GM19324 (cell line): ENCODE data around the gene NKD1.
"Not testable (repeated sequence)": the region's sequence is repeated elsewhere in the genome, so short reads cannot be mapped to it uniquely, and the experiment has no call there.

Experiments used
- ATAC-seq: cut with Tn5 transposase; IDR thresholded peaks from one replicate; pipeline ENCODE4 v1.9.1; 2021; ENCODE audit warnings: mild to moderate bottlenecking, moderate library complexity; ENCODE audit not compliant: unreplicated experiment, low FRiP score

The NKD1 gene

GRCh38 chr16:50574745-50575136 is 26.5 kb downstream of the NKD1 start:
- ATAC-seq, result no peak

- no peak for ATAC-seq
These were observed 27.5 kb downstream of the NKD1 start for GRCh38 chr16:50575743-50576142.

DNA sequence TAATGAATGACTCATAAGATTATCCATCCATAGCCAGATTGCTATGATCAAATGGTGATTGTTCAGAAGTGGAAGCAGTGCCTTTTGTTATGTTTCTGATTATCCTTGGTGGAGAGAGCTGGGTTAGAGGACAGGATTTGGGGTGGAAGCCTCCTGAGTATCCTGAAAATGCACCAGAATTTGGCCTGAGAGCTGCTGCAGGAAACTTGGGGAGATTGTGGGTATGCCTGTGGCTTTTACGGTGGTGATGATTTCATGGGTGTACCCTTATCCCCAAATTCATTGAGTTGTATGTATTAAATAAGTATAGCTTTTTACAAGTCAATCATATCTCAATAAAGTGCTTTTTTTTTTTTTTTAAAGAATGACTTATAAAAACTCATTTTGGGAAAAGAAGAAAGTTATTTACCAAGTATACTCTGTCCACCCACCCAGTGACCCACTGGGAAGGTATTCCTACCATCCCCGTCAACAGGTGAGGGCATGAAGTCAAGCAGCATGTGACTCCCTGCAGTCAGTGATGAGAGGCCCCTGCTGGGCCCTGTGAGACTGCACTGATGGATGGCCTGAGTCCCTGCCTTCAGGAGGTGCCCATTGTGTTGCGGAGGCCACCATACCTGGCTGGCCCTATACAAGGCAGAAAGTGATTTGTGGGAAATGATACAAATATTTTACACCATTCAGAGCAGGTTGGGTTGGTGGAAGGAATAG is 28.4 kb downstream of the NKD1 start:
- no peak for ATAC-seq

DNA sequence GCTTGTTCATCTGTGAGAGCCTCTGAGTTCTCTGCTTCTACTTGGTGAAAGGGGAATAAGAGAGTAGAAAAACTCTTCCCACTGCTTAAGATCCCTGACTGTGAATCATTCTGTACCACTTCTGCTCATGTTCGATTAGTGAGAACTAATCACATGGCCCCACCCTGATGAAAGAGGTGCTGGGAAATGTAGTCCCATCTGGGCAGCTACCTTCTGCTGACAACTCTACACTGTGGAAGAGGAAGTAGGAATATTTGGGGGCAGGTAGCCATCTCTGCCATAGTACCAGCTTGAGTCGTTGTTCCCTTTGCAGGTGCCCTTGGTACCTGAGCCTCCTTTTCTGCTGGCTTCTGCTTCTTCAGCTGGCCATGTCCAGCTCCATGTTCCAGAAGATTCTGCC is 29.9 kb downstream of the NKD1 start:
- ATAC-seq, result no peak

DNA sequence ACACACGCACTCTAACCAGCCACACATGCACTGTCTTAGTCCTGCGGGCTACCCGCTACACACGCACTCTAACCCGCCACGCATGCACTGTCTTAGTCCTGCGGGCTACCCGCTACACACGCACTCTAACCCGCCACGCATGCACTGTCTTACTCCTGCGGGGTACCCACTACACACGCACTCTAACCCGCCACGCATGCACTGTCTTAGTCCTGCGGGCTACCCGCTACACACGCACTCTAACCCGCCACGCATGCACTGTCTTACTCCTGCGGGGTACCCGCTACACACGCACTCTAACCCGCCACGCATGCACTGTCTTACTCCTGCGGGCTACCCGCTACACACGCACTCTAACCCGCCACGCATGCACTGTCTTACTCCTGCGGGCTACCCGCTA is 31.2 kb downstream of the NKD1 start:
- ATAC-seq, result not testable (repeated sequence)

DNA sequence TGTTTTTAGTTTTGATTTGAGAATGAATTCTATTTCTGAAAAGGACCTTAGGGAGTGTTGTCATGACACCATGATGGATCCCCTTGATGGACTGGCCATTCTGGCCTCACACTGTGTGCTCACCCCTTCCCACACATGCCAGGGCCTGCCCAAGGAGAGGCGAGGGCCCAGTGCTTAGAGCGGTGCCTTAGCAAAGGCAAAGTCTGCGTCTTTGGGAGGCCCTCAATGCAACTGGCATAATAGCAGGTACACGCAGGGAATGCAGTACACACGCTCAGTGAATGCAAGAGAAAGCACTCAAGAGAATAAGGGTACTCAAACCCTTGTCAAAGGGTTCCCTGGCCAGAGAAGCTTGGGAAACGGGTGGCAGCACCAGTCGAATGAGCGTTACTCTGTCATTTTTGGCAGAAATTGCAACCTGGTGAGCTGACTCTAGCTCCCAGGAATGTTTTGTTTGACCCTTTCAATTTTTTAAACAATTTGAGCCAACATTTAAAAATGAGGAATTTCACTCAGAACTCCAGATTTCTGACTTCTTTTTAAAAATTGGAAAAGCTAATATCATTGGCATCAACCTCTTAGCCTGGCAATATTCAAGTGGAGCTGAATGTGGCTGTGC is 32.1 kb downstream of the NKD1 start:
- ATAC-seq, result no peak

DNA sequence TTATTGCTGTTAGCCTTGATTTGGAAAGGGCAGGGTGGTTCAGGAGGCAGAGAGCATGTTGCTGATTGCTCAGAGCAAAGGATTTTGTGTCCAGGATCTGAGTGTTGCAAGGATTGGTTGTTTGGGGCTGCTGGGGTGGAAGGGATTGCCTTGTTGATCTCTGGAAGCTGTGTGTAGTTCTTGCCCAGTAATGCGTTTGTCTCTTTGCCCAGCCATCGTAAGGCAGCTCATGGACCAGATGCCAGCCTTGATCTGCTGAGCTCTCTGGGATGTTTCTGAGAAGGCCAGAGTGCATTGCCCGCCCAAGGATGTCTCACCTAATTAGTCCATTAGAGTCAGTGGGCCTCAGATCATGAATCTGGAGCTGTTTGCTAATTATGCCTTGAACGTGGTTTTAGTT is 33.6 kb downstream of the NKD1 start:
- no peak for ATAC-seq

- no peak for ATAC-seq
These were observed 35.0 kb downstream of the NKD1 start for GRCh38 chr16:50583211-50583610.

DNA sequence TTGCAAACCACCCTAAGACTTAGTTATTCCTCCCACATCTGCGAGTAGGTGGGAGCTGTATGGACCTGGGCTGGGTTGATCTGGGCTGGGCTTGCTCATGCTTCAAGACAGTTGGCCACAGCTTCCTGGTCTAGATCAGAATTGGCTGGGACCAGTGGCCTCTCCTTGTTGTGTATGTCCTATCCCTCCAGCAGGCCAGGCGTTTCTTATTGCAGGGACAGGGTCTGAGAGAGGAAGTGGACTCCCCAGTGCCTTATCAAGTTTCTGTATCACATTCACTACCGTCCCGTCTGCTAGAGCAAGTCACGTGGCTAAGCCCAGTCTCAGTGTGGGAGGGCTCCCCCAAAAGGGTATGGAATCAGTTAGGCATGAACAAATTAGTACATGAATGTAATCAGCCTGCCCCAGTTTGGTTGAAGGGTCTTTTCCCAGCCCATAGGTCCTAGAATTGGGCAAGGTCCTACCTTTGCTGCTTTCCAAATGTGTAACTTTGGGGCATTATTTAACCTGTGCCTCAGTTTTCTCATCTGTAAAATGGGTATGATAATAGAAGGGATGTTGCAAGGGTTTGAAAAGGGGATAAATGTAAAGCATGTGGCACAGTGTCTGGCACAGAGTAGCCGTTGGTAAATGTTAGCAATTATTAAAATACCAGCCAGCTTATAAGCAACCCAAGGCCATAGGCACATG is 36.0 kb downstream of the NKD1 start:
- no peak for ATAC-seq

DNA sequence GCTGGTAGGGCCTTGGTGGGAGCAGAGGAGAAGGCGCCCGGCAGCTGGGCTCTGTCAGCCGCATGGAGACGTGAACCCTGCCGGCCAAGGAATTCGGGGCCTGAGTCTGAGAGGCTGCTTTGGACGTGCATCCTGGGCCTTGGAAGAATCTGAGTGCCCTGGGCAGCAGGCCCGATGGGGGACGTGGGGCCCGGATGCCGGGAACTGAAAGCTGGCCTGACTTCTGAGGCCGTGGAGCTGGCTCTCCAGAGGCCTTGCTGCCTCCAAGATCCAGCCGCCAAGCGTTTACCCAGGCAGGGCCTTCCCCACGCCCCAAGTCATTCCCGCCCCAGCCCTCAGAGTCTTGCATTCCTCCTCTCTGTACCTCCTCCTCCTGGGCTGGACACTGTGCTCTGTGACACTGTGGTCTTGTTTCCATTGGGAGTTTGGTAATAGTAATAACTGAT is 37.2 kb downstream of the NKD1 start:
- ATAC-seq, result no peak

- ATAC-seq, result no peak
These were observed 39.3 kb downstream of the NKD1 start for GRCh38 chr16:50587543-50587942.

GRCh38 chr16:50588276-50588675 is 40.1 kb downstream of the NKD1 start:
- ATAC-seq, result no peak

GRCh38 chr16:50591209-50591608 is 43.0 kb downstream of the NKD1 start:
- ATAC-seq, result no peak

DNA sequence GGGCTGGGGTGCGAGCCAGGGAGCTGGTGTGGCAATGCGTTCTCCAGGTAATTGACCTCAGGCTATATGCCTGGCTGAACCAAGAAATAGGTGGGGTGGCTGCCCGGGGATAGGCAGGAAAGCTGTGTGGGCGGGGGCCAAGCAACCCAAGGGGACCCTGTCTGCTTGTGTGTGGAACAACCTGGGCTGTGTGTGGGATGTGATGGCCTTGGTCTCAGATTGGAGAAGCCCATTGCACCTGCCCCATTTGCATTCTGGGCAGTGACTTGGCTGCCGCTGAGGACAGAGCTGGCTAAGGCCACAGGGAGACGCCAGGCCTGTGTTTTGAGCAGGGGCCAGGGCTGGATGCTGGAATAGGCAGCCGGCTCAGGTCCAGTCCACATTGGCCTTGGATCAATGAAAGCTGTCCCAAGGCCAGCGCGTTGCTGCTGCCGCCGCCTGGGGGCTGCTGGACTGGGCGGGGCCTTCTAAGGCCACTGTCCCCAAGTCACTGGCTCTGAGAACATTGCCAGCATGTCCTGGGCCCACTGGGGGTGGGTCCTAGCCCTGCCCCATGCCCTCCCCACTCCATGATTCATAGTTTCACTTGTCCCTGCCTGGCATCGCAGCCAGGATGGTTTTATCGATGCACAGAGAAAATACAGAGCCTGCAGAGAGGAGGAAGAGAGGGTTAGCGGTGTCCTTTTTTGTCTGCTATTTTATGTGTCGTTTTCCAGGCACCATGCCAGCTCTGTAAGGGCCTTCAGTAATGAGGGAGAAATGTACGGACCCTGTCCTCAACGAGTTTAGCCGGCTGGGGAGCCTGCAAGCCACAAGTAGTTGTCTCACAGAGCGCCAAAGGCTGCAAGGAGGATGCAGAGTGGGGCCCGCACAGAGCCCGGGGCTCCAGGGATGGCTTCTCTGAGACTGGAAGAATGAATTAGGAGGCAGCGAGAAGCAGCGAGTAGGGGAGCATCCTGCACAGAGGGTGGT is 43.9 kb downstream of the NKD1 start:
- ATAC-seq, result no peak

DNA sequence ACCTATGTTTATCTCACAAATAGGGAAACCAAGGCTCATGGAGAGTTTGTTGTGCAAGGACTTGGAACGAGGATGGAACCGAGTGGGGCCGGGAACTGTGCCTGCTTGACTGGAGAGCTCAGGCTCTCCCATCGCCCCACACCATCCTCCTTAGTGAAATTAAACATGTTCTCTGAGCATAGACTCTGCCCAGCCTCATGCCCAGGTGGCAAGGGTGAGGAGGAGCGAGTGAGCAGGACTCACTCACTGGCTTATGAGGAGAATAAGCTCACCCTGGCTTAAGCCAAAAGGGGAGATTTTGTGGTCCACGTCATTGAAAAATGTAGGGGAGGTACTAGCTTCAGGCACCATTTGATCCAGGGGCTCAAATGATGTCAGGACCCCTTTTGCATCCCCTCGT is 44.8 kb downstream of the NKD1 start:
- ATAC-seq, result no peak

- no peak for ATAC-seq
These were observed 45.4 kb downstream of the NKD1 start for GRCh38 chr16:50593410-50594150.

GRCh38 chr16:50594308-50595260 is 46.4 kb downstream of the NKD1 start:
- ATAC-seq, result no peak

DNA sequence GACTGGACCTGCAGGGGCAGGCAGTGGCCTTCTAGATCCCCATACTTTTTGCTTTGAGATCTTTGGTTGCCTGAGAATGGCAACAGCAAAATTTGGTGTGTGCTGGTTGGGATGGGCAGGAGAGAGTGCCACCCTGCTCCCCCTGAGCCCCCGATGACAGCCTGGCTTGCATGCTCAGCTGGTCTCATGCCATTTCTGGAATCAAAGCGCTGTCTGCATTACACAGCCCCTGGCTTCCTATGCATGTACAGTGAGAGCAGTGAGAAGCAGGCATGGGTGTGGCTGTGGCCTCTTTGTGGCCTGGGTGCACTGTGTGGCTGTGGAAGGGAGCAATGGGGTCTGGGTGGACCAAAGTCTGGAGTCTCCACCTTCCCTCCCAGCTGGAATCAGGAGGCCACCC is 47.7 kb downstream of the NKD1 start:
- ATAC-seq, result no peak
